22Rv1 (cell line): ENCODE measurements around the gene COG5.

ENCODE experiments used
- CTCF ChIP-seq: fragments of 450-650 bp; IDR thresholded peaks from 2 replicates; pipeline ENCODE4 v1.5.1; 2017; ENCODE audit warnings: mild to moderate bottlenecking
- ZFX ChIP-seq: fragments of 450-650 bp; IDR thresholded peaks from 2 replicates; pipeline ENCODE4 v1.6.1; 2017; ENCODE audit warnings: antibody characterized with exemption, borderline replicate concordance

DNA sequence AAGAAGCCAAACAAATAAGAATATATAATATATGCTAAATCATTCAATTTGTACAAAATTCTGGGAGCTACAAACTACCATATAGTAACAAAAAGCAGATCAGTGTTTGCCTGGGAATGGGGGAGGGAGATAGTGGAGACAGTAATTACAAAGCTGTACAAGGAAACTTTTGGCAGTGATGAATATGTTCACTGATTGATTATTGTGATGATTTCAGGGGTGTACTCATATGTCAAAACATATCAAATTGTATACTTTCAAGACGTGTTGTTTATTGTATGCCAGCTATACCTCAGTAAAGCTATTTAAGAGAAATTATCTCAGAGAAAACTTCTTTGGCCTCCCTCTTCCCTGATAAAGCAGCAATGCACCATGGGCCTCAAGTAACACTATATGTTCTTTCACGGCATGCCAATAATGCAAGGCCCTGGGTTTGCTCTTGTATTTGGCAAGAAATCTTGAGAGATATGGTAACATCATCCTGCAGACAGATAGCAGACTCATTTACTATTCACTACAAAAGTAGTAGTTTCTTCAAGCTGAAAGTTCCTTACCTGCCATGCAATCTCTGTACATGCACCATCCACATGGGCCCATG, 261.4 kb downstream of the COG5 start:
- TF ChIP-seq CTCF (no peak), ZFX (no peak)
